GM10248 (cell line): ENCODE data around the gene CEP112.

Experiments
- CTCF ChIA-PET: fragments of 300-600 bp; sonication (Branson Sonifier 250); formaldehyde crosslinking; extraction: SDS; loops from one replicate; lab custom pipeline; 2021; ENCODE audit warnings: antibody characterized with exemption; lab: Yijun Ruan, JAX
- POLR2A ChIA-PET: fragments of 350-650 bp; sonication (Branson Sonifier 250); formaldehyde crosslinking; extraction: SDS; loops from one replicate; lab custom pipeline; 2020; ENCODE audit warnings: antibody characterized with exemption; lab: Yijun Ruan, JAX
- DNase-seq: peaks from one replicate; pipeline ENCODE4 v3.0.0; 2012; ENCODE audit errors: extremely low spot score
- TF ChIP-seq, protein P1 (sequence below): IDR thresholded peaks from 2 replicates; pipeline ENCODE4 v1.5.1; 2012; ENCODE audit warnings: mild to moderate bottlenecking, low read depth; ENCODE audit errors: extremely low read depth, missing control alignments, control extremely low read depth

The CEP112 gene

DNA sequence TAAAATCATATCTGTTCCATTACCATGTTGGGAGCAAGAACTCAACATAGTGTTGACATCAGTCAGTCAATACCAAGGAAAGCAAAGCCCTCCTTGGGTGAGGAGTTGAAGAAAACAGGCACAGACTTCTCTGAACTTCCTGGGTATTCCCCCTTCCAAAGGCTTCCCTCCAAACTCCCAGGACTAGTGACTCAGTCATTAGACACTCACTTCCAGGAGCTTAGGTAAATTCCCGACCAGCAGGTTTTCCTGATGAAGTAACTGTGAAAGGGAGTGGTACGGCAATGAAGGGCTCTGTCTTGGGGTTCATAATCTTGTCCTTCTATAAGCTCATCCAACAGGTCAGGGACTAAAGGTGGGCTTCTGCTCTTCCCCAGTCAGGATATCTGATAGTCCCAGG lies 336.7 kb downstream of the CEP112 start:
- POLR2A ChIA-PET = no interaction called here
- CTCF ChIA-PET = no interaction called here
- TF ChIP-seq, protein P1, sequence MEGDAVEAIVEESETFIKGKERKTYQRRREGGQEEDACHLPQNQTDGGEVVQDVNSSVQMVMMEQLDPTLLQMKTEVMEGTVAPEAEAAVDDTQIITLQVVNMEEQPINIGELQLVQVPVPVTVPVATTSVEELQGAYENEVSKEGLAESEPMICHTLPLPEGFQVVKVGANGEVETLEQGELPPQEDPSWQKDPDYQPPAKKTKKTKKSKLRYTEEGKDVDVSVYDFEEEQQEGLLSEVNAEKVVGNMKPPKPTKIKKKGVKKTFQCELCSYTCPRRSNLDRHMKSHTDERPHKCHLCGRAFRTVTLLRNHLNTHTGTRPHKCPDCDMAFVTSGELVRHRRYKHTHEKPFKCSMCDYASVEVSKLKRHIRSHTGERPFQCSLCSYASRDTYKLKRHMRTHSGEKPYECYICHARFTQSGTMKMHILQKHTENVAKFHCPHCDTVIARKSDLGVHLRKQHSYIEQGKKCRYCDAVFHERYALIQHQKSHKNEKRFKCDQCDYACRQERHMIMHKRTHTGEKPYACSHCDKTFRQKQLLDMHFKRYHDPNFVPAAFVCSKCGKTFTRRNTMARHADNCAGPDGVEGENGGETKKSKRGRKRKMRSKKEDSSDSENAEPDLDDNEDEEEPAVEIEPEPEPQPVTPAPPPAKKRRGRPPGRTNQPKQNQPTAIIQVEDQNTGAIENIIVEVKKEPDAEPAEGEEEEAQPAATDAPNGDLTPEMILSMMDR = no peak
- DNase-seq = no peak

DNA sequence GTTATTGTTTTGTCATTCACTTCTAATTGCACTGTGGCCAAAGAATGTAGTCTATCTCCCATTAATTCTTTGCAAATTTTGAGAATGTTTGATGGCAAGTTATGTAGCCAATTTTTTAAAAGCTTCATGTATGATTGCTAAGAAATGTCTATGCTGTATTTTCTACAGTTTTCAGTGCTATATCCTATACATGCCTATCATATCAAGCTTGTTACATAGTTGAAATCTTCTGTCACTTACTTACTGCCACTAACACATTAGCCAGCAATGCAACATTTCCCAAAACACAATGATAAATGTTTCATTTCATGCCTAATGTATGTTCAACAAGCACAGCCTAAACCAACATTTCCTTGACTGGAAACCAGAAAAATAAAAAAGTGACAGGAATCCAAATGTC lies 338.1 kb downstream of the CEP112 start:
- TF ChIP-seq, protein P1 = no peak
- DNase-seq = no peak
- ChIA-PET CTCF (interaction anchor here (1.1 kb wide), 1 partner anchor 12 kb away, joined by 3 read pairs; no protein-coding TSS in a partner anchor), POLR2A (no interaction called here)

DNA sequence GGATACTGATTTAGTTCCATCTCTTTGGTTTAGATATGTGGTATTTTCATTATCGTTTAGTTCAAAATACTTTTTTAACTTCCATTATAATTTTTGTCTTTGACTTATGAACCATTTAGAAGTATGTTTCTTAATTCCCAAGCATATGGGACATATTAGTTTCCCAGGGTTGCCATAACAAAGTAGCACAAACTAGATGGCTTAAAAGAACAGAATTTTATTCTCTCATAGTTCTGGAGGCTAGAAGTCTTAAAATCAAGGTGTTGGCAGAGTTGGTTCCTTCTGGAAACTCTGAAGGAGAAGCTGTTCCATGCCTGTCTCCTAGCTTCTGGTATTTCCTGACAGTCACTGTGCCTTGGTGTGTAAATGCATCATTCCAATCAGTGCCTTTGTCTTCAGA lies 339.0 kb downstream of the CEP112 start:
- TF ChIP-seq, protein P1 = no peak
- POLR2A ChIA-PET = no interaction called here
- CTCF ChIA-PET = no interaction called here
- DNase-seq = no peak

DNA sequence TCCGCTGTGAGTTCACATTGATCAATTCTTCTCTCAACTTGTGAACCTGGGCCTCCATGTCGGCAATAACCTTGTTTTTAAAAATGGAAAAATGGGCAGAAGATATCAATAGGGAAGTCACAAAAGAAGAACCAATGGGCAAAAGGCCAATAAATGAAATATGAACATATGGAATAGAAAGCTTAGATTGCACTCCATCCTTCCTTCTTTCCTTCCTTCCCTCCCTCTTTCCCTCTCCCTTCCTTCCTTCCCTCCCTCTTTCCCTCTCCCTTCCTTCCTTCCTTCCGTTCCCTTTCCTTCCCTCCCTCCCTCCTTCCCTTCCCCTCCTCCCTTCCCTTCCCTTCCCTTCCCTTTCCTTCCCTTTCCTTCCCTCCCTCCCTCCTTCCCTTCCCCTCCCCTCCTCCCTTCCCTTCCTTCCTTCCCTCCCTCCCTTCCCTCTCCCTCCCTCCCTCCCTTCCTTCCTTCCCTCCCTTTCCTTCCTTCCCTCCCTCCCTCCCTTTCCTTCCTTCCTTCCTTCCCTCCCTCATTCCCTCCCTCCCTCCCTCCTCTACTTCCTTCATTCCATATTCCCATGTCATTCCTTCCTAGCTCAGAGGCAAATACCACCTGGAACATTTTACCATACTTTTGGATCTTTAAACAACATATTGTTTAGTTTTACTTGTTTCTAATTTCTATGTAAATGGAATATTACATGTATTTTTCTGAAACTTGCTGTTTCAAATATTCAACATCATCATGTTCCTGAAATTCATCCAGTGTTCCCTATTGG lies 339.8 kb downstream of the CEP112 start:
- no peak for DNase-seq
- TF ChIP-seq, protein P1 = no peak
- ChIA-PET CTCF (no interaction called here), POLR2A (no interaction called here)

DNA sequence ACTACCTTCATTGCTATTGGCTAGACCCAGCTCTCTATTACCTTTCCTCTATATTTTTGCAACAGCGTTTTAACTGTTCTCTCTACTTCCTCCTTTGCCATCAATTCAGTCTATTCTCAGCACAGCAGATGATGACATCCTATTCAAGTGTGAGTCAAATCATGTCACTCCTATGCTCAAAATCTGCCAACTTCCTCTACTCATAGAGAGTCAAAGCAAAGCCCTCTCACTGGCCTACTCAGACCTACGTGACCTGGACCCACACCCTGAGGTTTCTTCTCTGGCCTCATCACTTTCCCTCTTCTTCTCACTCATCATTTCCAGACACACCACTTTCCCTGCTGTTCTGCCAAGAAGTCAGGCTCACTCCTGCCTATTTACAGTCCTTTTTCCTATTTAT lies 341.4 kb downstream of the CEP112 start:
- TF ChIP-seq, protein P1 = no peak
- POLR2A ChIA-PET = no interaction called here
- peak; percentile 16 for DNase-seq
- CTCF ChIA-PET = no interaction called here

DNA sequence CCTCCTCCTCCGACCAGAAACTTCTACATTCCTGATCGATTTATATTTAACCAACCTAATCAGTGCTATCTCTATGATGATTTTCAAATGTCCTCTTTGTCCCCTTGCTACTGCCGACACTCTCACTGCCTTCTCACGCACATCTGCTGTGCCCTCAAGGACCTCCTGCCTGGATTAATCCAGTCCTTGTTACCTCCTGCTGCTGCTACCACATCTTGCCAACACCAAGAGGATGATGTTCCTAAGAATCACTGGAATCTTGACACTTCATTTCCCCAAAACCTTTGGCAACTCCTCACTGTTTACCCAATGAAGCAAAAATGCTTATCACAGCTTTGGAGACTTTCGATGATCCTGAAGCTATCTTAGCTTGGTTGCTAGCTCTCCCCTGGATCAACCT lies 343.2 kb downstream of the CEP112 start:
- POLR2A ChIA-PET = no interaction called here
- no peak for DNase-seq
- TF ChIP-seq, protein P1 = no peak
- CTCF ChIA-PET = interaction anchor here (2.1 kb wide), 1 partner anchor 11 kb away, joined by 5 read pairs; no protein-coding TSS in a partner anchor
